Bronchial epithelial cell (primary cell): Measurements from ENCODE around the gene MANF. TPM values are rescaled to one million over a fixed set of nuclear protein-coding genes. Genes with fewer than 3 reads are reported as not detected.

ENCODE experiments used
- total RNA-seq: library from RNA; depleted of rRNA; stranded (reverse); fragments of >200 nt; gene quantifications from 2 replicates; pipeline ENCODE4 v1.2.1, GENCODE V29; 2014

The MANF gene
- total RNA-seq, 1 donor from 2014 or later = 315 TPM

Other genes with a start within 250 kb of the MANF start
- 30.5 and 36.1 TPM in 2 replicates for gene RBM15B, start 6.0 kb downstream of the MANF start, total RNA-seq
- gene DCAF1, start 114.7 kb downstream of the MANF start, total RNA-seq = 14.2 and 14.3 TPM in 2 replicates
- 14.2 and 19.8 TPM in 2 replicates for gene RAD54L2, start 153.4 kb downstream of the MANF start, total RNA-seq